Measurements from ENCODE around the gene RAD23A.

GRCh38 chr19:12967907-12968306 lies 22.2 kb downstream of the RAD23A start:
- TF ChIP-seq, protein P1, sequence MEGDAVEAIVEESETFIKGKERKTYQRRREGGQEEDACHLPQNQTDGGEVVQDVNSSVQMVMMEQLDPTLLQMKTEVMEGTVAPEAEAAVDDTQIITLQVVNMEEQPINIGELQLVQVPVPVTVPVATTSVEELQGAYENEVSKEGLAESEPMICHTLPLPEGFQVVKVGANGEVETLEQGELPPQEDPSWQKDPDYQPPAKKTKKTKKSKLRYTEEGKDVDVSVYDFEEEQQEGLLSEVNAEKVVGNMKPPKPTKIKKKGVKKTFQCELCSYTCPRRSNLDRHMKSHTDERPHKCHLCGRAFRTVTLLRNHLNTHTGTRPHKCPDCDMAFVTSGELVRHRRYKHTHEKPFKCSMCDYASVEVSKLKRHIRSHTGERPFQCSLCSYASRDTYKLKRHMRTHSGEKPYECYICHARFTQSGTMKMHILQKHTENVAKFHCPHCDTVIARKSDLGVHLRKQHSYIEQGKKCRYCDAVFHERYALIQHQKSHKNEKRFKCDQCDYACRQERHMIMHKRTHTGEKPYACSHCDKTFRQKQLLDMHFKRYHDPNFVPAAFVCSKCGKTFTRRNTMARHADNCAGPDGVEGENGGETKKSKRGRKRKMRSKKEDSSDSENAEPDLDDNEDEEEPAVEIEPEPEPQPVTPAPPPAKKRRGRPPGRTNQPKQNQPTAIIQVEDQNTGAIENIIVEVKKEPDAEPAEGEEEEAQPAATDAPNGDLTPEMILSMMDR (IDR thresholded peaks at IDR 0.05): no peak
- no peak for TF ChIP-seq POLR2A (IDR thresholded peaks at IDR 0.05)
